Stimulated activated CD8-positive, alpha-beta memory T cell treated with anti-CD3 and anti-CD28 coated beads, Interleukin-12 subunit alpha, Interleukin-12 subunit beta, amount 100 ng/mL, for 1 hour (primary cell): Measurements from ENCODE around the gene CDK14.
"Not testable (repeated sequence)": the region's sequence is repeated elsewhere in the genome, so short reads cannot be mapped to it uniquely, and the experiment has no call there.

Source experiments
- DNase-seq: peaks from one replicate; pipeline ENCODE4 v3.0.0-alpha.2; 2020; ENCODE audit warnings: low read depth

CDK14 gene

GRCh38 chr7:90629297-90629918 lies 33.3 kb downstream of the CDK14 start:
- no peak for DNase-seq

GRCh38 chr7:90631502-90631901 lies 35.4 kb downstream of the CDK14 start:
- no peak for DNase-seq

- DNase-seq, result not testable (repeated sequence)
Observed at GRCh38 chr7:90639683-90640082, 43.6 kb downstream of the CDK14 start.

- DNase-seq, result no peak
Observed at GRCh38 chr7:90642978-90643377, 46.9 kb downstream of the CDK14 start.

GRCh38 chr7:90645784-90646183 lies 49.7 kb downstream of the CDK14 start:
- no peak for DNase-seq

GRCh38 chr7:90648107-90648506 lies 52.0 kb downstream of the CDK14 start:
- no peak for DNase-seq

GRCh38 chr7:90648834-90649233 lies 52.7 kb downstream of the CDK14 start:
- no peak for DNase-seq

- no peak for DNase-seq
Observed at GRCh38 chr7:90654718-90655427, 58.8 kb downstream of the CDK14 start.

GRCh38 chr7:90655566-90655965 lies 59.4 kb downstream of the CDK14 start:
- no peak for DNase-seq

GRCh38 chr7:90657481-90657880 lies 61.4 kb downstream of the CDK14 start:
- no peak for DNase-seq

GRCh38 chr7:90660100-90660499 lies 64.0 kb downstream of the CDK14 start:
- no peak for DNase-seq

GRCh38 chr7:90660819-90661218 lies 64.7 kb downstream of the CDK14 start:
- no peak for DNase-seq

- DNase-seq, result no peak
Observed at GRCh38 chr7:90661290-90662151, 65.4 kb downstream of the CDK14 start.

GRCh38 chr7:90663176-90663575 lies 67.1 kb downstream of the CDK14 start:
- DNase-seq, result no peak

- no peak for DNase-seq
Observed at GRCh38 chr7:90666186-90666585, 70.1 kb downstream of the CDK14 start.

- no peak for DNase-seq
Observed at GRCh38 chr7:90668992-90669391, 72.9 kb downstream of the CDK14 start.

- no peak for DNase-seq
Observed at GRCh38 chr7:90669492-90669891, 73.4 kb downstream of the CDK14 start.

GRCh38 chr7:90671571-90671970 lies 75.5 kb downstream of the CDK14 start:
- DNase-seq, result no peak

- no peak for DNase-seq
Observed at GRCh38 chr7:90672210-90672609, 76.1 kb downstream of the CDK14 start.

GRCh38 chr7:90674625-90675024 lies 78.5 kb downstream of the CDK14 start:
- no peak for DNase-seq

- no peak for DNase-seq
Observed at GRCh38 chr7:90675982-90676381, 79.9 kb downstream of the CDK14 start.

- DNase-seq, result no peak
Observed at GRCh38 chr7:90677486-90678404, 81.6 kb downstream of the CDK14 start.
